Suprapubic skin (tissue), 4 donors: ENCODE results near the gene NBAS. TPM values are rescaled to one million over a fixed set of nuclear protein-coding genes. Genes with fewer than 3 reads are reported as not detected.
"Not testable (repeated sequence)": the region's sequence is repeated elsewhere in the genome, so short reads cannot be mapped to it uniquely, and the experiment has no call there.

Source experiments
- DNase-seq, 2 donors: peaks; one replicate each; pipeline ENCODE4 v3.0.0-alpha.2; 2019; ENCODE audit warnings: low spot score in 2 of 2
- H3K27ac ChIP-seq: fragments of 200-600 bp; sonication (generic); one replicate; pipeline ENCODE4 v1.5.1; 2019
- H3K27me3 ChIP-seq: fragments of 200-600 bp; sonication (generic); one replicate; pipeline ENCODE4 v1.5.1; 2019
- H3K36me3 ChIP-seq: fragments of 200-600 bp; sonication (generic); one replicate; pipeline ENCODE4 v1.5.1; 2019
- H3K4me1 ChIP-seq: fragments of 200-600 bp; sonication (generic); one replicate; pipeline ENCODE4 v1.5.1; 2019
- H3K4me3 ChIP-seq: fragments of 200-600 bp; sonication (generic); one replicate; pipeline ENCODE4 v1.5.1; 2019; ENCODE audit warnings: mild to moderate bottlenecking
- H3K9me3 ChIP-seq: fragments of 200-600 bp; sonication (generic); one replicate; pipeline ENCODE4 v1.5.1; 2019
- EP300 ChIP-seq: sonication (generic); formaldehyde crosslinking; IDR thresholded peaks from one replicate; pipeline ENCODE4 v1.6.1; 2017; ENCODE audit warnings: antibody characterized with exemption
- POLR2A ChIP-seq, 2 donors: fragments of 450-650 bp; IDR thresholded peaks; one replicate each; pipeline ENCODE4 v1.6.1; 2017; ENCODE audit warnings: antibody characterized with exemption in 2 of 2, mild to moderate bottlenecking in 2 of 2, moderate library complexity in 2 of 2
- POLR2AphosphoS5 ChIP-seq, 3 donors: sonication (generic); formaldehyde crosslinking; IDR thresholded peaks; one replicate each; pipeline ENCODE4 v1.6.1; 2017; ENCODE audit warnings: antibody characterized with exemption in 3 of 3
- WGBS: methylation state at CpG from one replicate; pipeline ENCODE4 v1.1.5; 2018; 5-methylcytosine and 5-hydroxymethylcytosine counted together
- total RNA-seq, 4 donors: library from RNA; depleted of rRNA; stranded (reverse); fragments of >200 nt; gene quantifications; one replicate each; pipeline ENCODE4 v1.1.0, GENCODE V29; 2016
- TF ChIP-seq, protein P1 (sequence below), 2 donors: fragments of 200-600 bp in 1 of 2; fragments of 450-650 bp in 1 of 2; sonication (generic) in 1 of 2; IDR thresholded peaks; one replicate each; pipeline ENCODE4 v1.5.1; 2016 to 2019; ENCODE audit warnings: antibody characterized with exemption in 2 of 2, mild to moderate bottlenecking in 1 of 2, moderate library complexity in 1 of 2

The NBAS gene
- total RNA-seq, 4 donors from 2014 or later: 44.4 to 48.4 (median 45.6) TPM

DNA sequence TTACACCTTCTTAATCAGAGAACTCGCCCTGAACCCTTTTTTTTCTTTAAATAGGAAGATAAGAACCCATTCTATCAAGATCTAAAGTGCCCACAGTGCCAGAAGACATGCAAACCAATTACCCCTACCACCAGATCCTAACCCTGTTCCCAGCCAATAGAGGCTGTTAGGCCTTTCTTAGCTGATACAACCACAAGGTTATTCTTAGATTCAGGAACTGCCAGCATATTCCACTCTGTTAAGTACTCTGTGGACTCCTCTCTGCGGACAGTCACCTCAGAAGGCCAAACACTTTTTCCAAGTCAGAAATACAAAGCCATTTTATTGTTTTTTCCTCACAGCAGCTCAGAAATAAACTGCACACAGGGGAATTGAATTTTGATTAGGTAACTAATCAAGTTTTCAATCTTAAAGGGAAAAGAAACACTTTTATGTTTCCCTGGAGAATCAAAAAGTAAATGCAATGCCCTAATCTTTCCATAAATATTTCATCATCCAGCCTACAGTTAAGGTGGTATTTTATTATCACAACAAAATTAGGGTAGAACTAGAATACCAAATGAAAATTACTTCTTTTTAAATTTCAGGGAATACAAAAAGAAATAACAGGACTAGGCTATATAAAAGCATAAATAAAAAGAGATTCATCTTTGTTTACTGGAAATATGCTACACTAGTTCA lies 111.4 kb downstream of the NBAS start:
- TF ChIP-seq EP300: no peak
- TF ChIP-seq POLR2A (IDR thresholded peaks at IDR 0.05): no peak
- TF ChIP-seq POLR2AphosphoS5 (IDR thresholded peaks at IDR 0.05): no peak
- TF ChIP-seq, protein P1, sequence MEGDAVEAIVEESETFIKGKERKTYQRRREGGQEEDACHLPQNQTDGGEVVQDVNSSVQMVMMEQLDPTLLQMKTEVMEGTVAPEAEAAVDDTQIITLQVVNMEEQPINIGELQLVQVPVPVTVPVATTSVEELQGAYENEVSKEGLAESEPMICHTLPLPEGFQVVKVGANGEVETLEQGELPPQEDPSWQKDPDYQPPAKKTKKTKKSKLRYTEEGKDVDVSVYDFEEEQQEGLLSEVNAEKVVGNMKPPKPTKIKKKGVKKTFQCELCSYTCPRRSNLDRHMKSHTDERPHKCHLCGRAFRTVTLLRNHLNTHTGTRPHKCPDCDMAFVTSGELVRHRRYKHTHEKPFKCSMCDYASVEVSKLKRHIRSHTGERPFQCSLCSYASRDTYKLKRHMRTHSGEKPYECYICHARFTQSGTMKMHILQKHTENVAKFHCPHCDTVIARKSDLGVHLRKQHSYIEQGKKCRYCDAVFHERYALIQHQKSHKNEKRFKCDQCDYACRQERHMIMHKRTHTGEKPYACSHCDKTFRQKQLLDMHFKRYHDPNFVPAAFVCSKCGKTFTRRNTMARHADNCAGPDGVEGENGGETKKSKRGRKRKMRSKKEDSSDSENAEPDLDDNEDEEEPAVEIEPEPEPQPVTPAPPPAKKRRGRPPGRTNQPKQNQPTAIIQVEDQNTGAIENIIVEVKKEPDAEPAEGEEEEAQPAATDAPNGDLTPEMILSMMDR (IDR thresholded peaks at IDR 0.05): no peak
- Histone ChIP-seq H3K4me3 (no peak overlapping the region), H3K27ac (no peak overlapping the region), H3K4me1 (peaks cover 8% of the 10 kb centered on the region), H3K9me3 (no peaks in the 10 kb centered on the region), H3K27me3 (no peaks in the 10 kb centered on the region), H3K36me3 (peaks cover 14% of the 10 kb centered on the region)
- no peak for DNase-seq
- WGBS: 53% methylated on average over 2 of the region's 2 CpGs

DNA sequence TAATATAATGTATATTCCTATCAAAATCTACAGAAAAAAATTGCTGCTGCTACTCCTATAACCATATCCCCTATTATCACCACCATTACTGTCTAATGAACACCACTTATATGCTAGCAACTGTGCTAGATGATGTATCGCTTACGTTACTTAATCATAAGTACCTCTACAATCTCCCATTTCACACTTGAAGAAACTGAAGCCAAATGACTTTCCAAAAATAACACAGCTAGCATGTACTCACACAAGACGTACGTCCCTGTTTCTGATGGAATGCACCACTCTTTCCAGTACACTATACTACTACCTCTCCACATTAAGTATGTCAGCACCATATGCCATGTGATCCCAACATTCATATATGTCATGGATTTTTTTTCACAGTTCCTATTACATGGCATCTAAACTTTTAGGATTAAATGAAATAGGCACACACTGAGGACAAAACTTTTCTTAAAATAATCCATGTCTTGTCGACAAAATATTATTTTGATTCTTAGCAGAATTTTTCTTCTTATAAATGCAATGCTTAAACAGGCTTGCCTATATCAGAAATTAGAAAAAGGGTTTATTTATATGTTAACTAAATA lies 112.8 kb downstream of the NBAS start:
- DNase-seq: no peak
- TF ChIP-seq POLR2A (IDR thresholded peaks at IDR 0.05): no peak
- TF ChIP-seq POLR2AphosphoS5 (IDR thresholded peaks at IDR 0.05): no peak
- TF ChIP-seq, protein P1 (IDR thresholded peaks at IDR 0.05): no peak
- TF ChIP-seq EP300: no peak

DNA sequence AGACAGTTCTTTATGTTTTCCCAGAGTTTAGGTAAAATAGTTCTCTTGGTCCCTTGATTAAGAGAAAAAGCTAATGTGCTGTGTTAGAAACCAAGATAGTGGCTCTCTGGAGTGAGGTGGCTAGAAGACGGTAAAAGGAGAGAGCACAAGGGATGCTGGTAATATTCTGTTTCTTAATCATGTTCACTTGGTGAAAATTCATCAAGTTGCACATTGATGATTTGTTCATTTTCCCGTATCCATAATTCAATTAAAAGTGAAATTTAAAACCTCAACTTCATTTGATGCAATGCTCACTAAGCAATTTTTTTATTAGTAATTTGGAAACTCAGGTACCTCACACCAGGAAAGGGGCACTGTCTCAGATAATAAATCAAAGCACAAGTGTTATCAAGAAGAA lies 113.8 kb downstream of the NBAS start:
- DNase-seq: no peak
- TF ChIP-seq POLR2AphosphoS5 (IDR thresholded peaks at IDR 0.05): no peak
- no peak for TF ChIP-seq EP300
- TF ChIP-seq, protein P1 (IDR thresholded peaks at IDR 0.05): no peak
- no peak for TF ChIP-seq POLR2A (IDR thresholded peaks at IDR 0.05)
- no peak overlapping the region for H3K27ac ChIP-seq
- H3K9me3 ChIP-seq: no peaks in the 10 kb centered on the region
- peaks cover 8% of the 10 kb centered on the region for H3K4me1 ChIP-seq
- 93% methylated on average over 2 of the region's 2 CpGs for WGBS
- H3K4me3 ChIP-seq: no peak overlapping the region
- H3K27me3 ChIP-seq: no peaks in the 10 kb centered on the region
- H3K36me3 ChIP-seq: peaks cover 3% of the 10 kb centered on the region

More for the DNA sequence above, 112.8 kb downstream of the NBAS start:
- Histone ChIP-seq H3K4me3 (no peak overlapping the region), H3K9me3 (no peaks in the 10 kb centered on the region), H3K4me1 (peaks cover 8% of the 10 kb centered on the region), H3K36me3 (peaks cover 9% of the 10 kb centered on the region), H3K27me3 (no peaks in the 10 kb centered on the region), H3K27ac (no peak overlapping the region)
- 89% methylated on average over 5 of the region's 5 CpGs for WGBS

DNA sequence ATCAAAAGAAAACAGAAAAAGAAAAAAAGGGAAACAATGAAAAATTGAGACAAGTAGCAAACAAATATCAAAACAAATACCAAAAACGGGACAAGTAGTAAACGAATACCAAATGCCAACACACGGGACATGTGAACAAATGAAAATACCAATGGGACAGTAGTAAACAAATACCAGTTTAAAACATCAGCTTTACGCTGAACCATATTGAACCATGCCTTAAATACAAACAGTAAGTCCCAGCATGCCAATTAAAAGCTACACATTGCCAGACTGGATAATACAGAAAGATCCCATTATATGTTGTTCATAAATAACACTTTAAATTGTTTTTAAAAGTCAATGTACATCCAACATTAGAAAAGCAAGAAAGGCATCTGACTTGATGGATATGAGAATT lies 114.2 kb downstream of the NBAS start:
- WGBS: 94% methylated on average over 4 of the region's 4 CpGs
- TF ChIP-seq, protein P1 (IDR thresholded peaks at IDR 0.05): no peak
- TF ChIP-seq EP300 (no peak), POLR2AphosphoS5 (IDR thresholded peaks at IDR 0.05) (no peak), POLR2A (IDR thresholded peaks at IDR 0.05) (no peak)
- H3K27me3 ChIP-seq: no peaks in the 10 kb centered on the region
- no peaks in the 10 kb centered on the region for H3K9me3 ChIP-seq
- no peak overlapping the region for H3K27ac ChIP-seq
- no peak overlapping the region for H3K4me3 ChIP-seq
- no peak for DNase-seq
- H3K36me3 ChIP-seq: peaks cover 3% of the 10 kb centered on the region
- H3K4me1 ChIP-seq: peaks cover 8% of the 10 kb centered on the region

DNA sequence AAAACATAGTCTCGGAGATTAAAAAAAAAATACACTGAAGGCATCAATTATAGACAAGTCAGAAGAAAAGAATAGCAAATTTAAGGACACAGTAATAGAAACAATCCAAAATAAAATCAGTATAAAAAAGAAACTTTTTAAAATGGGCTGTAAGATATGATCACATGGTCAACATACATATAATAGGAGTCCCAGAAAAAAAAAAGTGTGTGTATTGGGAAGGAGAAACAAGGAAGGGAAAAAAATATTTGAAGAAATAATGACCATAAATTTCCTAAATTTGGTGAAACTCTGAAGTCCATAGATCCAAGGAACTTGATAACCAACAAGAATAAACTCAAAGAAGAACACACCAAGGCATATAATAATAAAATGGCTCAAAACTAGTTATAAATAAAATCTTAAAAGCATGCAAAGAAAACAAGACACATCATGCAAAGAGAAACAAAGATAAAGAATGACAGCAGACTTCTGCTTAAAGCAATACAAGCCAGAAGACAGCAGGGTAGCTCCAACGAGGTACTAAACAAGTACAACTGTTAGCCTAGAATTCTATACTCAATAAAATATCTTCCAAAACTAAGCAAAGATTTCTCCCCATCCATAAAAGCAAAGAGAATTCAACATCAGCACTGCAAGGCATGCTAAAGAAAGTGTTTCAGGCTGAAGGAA lies 115.1 kb downstream of the NBAS start:
- 92% methylated on average over 2 of the region's 2 CpGs for WGBS

DNA sequence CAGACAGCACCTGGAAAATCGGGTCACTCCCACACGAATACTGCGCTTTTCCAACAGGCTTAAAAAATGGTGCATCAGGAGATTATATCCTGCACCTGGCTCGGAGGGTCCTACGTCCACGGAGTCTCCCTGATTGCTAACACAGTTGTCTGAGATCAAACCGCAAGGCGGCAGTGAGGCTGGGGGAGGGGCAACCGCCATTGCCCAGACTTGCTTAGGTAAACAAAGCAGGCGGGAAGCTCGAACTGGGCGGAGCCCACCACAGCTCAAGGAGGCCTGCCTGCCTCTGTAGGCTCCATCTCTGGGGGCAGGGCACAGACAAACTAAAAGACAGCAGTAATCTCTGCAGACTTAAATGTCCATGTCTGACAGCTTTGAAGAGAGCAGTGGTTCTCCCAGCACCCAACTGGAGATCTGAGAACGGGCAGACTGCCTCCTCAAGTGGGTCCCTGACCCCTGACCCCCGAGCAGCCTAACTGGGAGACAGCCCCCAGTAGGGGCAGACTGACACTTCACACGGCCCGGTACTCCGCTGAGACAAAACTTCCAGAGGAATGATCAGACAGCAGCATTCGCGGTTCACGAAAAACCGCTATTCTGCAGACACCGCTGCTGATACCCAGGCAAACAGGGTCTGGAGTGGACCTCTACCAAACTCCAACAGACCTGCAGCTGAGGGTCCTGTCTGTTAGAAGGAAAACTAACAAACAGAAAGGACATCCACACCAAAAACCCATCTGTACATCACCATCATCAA lies 121.2 kb downstream of the NBAS start:
- 90% methylated on average over 20 of the region's 22 CpGs for WGBS
- not testable (repeated sequence) for H3K9me3 ChIP-seq, H3K4me1 ChIP-seq, H3K36me3 ChIP-seq, H3K4me3 ChIP-seq, DNase-seq, H3K27ac ChIP-seq, H3K27me3 ChIP-seq

More for the DNA sequence above, 115.1 kb downstream of the NBAS start:
- TF ChIP-seq POLR2A (IDR thresholded peaks at IDR 0.05): no peak
- no peak for TF ChIP-seq EP300
- TF ChIP-seq POLR2AphosphoS5 (IDR thresholded peaks at IDR 0.05): no peak
- TF ChIP-seq, protein P1 (IDR thresholded peaks at IDR 0.05): no peak
- peaks cover 8% of the 10 kb centered on the region for H3K4me1 ChIP-seq
- H3K4me3 ChIP-seq: no peak overlapping the region
- no peaks in the 10 kb centered on the region for H3K9me3 ChIP-seq
- peaks cover 3% of the 10 kb centered on the region for H3K36me3 ChIP-seq
- no peak overlapping the region for H3K27ac ChIP-seq
- no peak for DNase-seq
- no peaks in the 10 kb centered on the region for H3K27me3 ChIP-seq

DNA sequence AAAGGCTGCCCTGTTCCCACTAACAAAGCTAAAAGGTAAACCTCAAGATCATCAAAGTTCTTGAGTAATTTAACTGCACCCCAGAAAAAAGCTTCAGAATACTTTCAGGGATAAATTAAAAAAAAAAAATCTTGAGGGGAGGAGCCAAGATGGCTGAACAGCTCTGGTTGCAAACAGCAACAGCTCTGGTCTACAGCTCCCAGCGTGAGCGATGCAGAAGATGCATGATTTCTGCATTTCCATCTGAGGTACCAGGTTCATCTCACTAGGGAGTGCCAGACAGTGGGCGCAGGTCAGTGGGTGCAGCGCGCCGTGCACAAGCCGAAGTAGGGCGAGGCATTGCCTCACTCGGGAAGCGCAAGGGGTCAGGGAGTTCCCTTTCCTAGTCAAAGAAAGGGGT lies 121.8 kb downstream of the NBAS start:
- H3K27ac ChIP-seq, H3K4me1 ChIP-seq, DNase-seq, H3K4me3 ChIP-seq, H3K36me3 ChIP-seq, H3K9me3 ChIP-seq, H3K27me3 ChIP-seq: not testable (repeated sequence)
- 96% methylated on average over 10 of the region's 10 CpGs for WGBS
